Germinal center (tissue), 1 donor: ENCODE data around the gene STX12.
A peak's percentile ranks its signal among the peaks of the same experiment; 100 is the strongest.
"Not testable (repeated sequence)": the region's sequence is repeated elsewhere in the genome, so short reads cannot be mapped to it uniquely, and the experiment has no call there.

Experiments
- DNase-seq: peaks from one replicate; pipeline ENCODE4 v3.0.0; 2012; ENCODE audit warnings: mixed read lengths, low spot score

STX12 gene

DNA sequence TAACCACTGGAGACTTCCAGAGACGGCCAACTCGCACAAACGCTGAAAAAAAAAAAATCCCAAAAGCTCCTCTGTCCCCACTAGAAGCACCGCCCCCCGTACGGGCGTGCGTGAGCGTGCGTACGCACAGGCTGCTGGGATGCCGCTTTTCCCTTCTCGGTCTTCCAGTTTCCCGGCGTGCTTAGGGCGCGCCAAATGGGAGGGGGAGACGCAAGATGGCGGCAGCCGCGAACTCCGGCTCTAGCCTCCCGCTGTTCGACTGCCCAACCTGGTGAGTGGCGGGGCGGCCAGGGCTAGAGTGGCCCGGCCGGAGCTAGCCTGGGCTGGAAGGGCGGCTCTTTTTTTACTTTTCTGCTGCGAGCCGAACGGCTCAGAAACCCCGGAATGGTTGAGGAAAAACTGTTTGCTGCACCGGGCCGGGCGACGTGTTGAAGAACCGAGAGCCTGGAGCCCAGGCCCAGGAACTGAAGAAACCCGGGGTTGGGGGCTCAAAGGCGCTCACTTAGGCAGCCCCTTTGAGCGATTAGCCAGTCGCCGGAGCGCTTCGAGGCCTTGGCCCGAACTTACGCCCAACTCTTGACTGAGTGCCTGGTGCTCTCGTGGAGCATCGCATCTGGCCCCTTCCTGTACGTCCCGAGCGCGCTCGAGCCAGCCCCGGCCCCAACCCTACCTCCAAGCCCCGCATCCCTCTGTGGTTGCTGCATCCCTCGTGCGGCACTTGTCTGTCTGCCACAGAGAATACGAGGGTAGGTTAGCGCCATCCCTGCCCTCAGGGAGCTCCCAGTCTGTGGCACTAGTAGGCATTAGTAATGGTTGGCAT, 57.8 kb downstream of the STX12 start, which contains the start of gene PPP1R8:
PPP1R8 (plus strand) TSS at position 162 of the 820 bp plus-strand sequence; CDS start at position 216, 54 bp downstream.
- DNase-seq = peak; percentile 84

DNA sequence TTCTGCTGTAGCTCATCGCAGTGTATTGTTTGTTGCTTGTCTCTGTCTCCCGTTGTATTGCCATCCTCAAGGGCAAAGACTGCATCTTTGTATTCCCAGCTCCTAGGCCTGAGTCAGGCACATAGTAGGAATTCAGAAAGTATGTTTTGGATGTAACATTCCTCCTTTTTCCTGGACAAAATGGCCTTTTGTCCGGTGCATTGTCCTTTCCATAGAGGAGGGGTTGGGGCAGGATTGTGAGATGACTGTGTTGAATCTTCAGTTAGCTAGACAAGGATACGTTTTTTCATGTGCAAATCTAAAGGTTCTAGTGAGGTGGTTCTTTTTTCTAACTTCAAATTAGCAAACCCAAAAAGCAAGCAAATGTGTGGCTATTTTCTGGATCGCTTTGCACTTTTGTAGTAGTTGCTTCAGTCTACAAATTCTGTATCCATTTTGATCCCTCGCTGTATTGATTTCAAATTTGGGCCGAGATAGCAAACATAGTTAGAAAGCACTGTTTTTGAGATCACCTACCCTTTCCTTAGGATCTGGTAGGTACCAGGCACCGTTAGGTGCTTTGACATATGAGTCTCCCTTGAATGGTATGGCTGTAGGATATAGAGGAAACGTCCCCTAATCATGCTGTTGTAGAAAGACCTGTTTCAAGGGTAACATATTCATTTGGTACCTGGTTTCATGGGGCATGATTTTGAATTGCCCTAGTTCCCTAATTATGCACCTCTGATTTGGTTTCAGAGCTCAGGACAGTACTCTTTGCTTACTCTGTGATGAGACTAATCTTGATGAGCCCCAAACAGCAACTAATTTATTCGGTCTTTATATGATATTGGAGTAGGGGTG, 58.8 kb downstream of the STX12 start:
- DNase-seq = no peak

DNA sequence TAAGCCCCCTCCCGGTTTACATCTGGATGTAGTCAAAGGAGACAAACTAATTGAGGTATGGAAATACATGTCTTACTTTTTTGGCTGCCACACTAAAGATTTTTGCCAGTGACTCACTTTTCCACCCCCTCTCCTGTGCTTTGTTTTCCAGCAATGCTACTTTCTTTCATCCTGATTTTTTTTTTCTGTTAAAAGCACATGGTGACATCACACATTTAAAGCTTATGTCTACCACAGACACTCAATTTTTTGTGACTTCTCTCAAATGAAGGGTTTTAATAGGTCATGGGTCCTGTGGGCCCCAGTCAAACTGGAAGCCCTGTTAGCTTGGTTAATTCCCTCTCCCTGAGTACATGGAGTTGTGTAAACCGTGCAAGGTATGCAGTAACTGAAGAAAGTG, 59.7 kb downstream of the STX12 start:
- DNase-seq = no peak

DNA sequence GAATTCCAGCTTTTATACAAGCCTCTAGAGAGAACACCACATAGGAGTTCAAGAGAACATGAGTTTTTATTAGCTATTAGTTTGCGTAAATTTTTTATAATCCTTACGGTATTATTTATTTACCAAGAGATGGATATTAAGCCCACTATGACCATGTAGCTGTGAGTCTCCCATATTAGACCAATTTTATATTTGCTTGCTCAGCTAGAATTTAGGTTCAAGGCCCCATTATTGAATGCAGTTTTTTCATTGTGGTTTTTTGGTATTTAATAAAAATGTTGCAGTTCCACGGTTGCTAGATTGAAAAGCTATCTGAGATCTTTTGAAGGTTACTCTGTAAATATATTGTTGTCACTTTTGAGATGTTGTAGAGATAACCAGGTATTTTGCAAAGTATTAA, 60.5 kb downstream of the STX12 start:
- no peak for DNase-seq

DNA sequence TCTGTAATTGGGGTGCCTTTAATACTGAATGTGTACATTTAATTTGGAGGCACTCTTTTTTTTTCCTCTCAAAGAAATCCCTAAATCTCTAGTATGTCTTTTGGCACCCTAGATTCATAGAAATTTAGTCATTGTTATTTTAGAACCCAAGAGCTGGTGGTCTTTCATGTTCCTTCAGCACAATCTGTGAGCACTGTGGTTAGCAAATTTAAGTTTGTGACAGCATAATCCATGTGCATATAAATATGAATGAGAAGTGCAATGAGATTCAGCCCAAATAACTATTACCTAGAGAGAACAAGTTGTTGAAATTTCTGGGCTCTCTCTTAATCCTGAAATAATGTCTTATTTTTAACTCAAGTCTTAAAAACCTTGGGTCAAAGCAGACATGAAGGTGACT, 62.0 kb downstream of the STX12 start:
- DNase-seq = no peak

DNA sequence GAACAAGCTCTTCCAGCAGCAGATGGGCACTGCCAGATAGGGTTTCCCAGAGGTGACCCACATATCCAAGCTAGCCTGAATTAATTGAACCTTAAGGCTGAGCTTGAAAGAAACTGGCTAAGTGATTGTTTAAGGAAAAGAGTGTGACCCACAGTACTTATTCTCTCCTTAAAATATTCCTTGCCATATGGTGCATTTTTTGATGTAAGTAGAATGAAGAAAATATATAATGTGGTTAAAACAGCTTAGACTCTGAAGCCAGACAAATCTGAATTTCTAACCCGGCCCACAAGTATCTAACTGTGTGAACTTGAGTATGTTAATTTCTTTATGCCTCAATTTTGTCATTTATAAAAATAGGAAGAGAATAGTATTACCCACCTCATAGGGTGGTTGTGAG, 62.5 kb downstream of the STX12 start:
- DNase-seq = no peak

DNA sequence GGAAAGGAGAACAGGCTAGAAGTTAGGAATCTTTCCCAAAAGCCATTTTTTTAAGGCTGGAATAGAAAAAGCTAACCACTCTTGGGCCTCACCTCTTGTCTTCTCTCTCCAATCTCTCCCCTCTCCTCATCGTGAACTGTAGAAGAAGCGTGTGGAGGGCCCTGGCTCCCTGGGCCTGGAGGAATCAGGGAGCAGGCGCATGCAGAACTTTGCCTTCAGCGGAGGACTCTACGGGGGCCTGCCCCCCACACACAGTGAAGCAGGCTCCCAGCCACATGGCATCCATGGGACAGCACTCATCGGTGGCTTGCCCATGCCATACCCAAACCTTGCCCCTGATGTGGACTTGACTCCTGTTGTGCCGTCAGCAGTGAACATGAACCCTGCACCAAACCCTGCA, 76.9 kb downstream of the STX12 start:
- no peak for DNase-seq

DNA sequence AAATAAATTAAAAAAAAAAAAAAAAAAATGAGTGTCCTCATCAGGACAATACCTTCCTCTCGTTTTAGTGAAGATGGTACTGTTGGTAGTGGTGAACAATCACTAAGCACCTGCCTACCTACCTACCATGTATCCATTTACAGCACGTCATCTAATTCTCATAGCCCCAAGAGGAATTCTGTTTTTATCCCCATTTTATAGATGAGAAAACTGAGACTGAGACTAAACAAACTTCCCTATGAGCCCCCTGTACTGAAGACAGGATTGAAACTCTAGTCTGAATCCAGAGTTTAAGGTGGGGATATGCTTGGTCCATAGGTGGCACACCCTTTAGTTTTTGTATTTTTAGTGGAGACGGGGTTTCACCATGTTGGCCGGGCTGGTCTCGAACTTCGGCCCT, 82.1 kb downstream of the STX12 start:
- DNase-seq = no peak

DNA sequence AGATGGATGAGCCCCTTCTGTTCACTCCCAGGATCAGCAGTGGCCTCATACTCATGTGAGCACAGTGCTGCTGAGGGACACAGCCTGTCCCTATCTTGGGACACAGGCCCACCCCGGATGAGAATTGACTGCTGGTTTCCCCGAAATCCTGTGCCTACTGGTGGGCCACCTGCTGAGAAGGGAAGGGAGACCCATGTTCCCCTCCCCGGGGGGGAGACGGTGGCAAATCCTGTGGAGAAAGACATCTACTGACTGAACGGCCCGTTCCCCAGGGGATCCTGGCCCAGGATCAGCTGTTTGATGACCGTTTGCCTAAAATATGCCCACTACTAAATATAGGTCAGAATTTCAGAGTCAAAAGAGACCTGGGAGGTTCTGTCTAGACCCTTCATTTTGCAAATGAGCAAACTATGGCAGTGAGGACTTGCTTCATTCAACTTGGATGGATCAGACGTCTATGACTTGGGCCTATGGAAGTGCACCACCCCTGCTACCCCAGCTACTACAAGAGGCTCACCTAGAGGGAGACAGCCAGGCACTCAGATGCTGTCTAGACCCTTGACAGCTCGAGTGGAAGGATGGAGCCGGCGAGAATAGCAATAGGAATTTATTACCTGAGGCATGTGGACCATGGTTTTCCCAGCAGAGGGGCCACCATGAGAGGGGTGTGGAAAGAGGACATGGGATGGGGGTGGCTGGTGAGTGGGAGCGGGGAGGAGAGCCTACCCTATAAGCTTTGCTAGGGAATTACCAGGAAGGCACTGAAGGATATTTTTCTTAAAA, 83.7 kb downstream of the STX12 start:
- DNase-seq = no peak

DNA sequence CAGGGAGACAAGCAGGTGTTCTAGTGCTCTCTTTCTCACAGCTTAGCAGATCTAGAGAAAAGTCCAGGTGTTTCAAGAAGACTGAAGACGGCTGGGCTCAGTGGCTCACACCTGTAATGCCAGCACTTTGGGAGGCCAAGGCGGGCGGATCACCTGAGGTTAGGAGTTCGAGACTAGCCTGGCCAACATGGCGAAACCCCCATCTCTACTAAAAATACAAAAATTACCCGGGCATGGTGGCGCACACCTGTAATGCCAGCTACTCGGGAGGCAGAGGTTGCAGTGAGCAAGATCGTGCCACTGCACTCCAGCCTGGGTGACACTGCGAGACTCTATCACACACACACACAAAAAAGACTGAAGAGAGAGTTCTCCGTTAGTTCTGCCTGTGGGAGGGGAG, 84.5 kb downstream of the STX12 start:
- not testable (repeated sequence) for DNase-seq

DNA sequence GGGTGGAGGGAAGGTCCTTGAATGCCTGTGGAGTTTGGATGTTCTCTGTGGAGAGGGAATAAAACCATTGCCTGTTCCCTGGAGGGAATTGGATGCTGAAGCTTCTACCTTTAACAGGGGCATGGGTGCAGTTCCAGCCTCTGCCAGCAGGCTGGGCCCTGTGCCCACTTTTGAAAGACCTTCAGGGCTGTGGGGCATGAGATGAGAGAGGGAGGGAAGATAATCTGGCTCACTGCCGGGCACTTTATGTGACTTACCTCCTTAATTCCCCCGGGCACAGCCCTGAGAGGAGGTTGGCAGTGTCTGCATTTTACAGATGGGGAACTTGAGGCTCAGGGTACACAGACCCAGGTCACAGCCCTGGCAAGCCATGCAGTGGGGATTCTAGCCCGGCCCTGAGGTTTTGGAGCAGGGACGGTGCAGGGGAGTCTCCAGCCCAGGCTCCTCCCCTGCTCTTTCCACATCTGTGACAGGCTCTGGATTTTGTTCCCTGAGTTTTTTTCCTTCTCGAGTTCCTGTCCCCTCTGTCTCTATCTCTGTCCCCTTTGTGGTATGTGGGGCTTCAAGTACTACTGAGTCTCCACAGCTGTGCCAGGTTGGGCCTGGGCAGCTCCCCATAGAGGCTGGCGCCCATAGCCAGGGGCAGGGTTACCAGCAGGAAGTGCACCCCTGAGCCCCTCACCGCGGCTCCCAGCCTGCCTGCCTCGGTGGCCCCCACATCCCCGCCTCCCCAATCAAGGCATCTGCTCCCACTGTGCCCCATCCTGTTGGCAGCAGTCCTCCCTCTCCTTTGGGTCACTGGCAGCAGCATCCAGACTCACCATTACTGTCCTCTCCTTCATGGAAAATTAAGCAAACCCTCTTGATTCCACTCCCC, 85.3 kb downstream of the STX12 start:
- DNase-seq = peak; percentile 80

DNA sequence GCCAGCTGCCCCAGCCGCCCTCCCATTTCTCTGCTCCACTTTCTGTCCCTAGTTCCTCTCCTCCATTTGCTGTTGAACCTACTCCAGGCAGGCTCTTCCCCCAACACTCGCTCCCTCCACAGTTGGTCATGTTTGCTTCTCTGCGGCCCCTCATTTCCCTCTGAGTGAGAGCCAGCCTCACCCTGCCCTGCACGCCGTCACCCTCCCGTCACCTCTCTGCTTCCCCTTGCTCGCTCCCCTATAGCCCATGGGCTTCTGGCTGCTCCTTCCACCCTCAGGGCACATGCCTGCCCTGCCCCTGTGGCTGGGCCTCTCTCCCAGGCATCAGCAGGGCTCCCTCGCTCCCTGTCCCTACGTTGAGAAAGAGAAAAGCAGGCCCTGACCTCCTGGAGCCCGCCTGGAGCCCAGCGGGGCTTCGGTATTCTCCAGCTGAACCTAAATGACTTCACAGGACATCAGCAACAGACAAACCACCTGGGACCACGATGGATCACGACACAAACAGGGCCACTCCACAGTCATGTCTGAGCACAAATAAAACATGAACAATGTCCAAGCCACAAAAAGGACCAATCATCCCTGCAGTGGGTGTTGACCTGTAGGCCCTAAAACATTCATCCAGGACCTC, 86.0 kb downstream of the STX12 start:
- no peak for DNase-seq

DNA sequence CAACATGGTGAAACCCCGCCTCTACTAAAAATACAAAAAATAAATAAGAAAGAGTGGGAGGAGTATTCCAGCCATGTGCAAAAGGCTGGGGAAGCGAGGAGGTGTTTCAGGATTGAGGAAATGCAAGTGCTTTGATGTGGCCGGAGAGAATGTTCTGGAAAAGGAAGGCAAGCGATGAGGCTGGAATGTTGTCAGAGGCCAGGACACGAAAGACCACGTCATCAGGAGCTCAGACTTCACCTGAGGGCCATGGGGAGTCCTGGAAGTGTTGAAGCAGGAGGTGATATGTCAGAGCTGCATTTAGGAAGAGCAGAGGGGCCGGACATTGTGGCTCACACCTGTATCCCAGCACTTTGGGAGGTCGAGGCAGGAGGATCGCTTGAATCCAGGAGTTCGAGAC, 88.4 kb downstream of the STX12 start:
- DNase-seq = no peak

DNA sequence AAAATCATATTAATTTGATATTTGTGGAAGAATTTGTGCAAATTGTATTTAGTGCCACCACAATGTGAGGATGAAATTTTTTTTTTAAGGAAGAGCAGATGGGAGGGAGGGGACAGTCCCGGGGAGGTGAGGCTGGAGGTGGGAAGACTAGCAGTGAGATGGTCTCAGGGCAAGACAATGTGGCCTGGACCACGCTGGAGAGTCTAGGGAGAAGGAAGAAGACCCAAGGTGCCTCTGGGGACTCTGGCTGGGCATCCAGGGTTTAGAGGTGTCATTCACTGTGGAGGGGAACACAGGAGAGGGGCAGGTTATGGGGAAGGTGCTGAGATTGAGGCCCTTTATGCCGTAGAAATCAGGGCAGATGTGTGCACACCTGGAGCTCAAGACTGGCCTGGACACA, 89.0 kb downstream of the STX12 start:
- DNase-seq = no peak

DNA sequence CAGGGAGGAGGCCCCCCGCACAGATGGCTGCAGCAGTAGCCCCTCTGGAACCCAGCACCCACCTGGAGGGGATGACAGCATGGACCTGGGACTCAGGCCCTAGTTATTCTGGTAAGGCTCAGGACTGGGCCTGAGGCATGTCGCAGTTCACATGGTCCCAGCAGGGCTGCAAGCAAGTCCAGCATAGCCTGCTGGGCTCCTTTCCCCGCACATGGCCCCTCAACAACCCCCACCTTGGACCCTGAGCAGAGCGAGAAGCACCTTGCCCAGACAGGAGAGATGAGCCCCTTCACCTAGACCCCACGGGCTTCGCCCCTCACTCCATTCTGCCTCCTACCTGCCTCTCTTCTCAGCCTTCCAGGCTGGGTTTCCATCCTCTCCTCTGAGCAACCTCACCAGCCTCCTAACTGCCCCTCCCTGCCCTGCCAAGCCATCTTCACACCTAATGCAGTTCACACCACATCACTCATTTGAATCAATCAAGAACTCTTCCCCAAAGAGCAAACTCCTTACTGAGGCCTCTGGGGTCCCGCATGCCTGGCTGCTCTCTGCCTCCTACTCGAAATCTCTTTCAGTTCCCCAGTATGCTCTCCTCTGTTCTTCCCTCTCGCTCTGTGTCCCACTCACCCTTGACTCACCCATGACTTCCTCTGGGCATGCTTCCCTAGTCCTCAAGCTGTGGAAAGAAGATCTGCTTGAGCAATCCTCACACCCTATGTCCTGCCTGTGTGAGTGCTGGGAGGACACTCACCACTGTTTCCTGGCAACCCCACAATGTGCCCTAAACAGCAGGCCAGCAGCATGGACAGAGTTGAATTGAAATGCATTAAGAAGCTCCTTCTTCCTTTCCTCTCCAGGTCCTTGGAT, 89.9 kb downstream of the STX12 start:
- peak; percentile 59 for DNase-seq

DNA sequence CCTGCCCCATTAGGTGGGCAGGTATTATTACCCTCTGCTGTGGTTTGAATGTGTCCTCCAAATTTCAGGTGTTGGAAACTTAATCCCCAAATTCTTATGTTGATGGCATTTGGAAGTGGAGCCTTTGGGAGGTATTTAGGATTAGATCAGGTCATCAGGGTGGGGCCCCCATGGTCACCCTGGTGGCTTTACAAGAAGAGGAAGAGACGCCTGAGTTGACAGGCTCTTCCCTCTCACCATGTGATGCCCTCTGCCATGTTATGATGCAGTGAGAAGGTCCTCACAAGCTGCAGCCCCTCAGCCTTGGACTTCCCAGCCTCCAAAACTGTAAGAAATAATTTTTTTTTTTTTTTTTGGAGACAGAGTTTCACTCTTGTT, 90.5 kb downstream of the STX12 start:
- DNase-seq = no peak

DNA sequence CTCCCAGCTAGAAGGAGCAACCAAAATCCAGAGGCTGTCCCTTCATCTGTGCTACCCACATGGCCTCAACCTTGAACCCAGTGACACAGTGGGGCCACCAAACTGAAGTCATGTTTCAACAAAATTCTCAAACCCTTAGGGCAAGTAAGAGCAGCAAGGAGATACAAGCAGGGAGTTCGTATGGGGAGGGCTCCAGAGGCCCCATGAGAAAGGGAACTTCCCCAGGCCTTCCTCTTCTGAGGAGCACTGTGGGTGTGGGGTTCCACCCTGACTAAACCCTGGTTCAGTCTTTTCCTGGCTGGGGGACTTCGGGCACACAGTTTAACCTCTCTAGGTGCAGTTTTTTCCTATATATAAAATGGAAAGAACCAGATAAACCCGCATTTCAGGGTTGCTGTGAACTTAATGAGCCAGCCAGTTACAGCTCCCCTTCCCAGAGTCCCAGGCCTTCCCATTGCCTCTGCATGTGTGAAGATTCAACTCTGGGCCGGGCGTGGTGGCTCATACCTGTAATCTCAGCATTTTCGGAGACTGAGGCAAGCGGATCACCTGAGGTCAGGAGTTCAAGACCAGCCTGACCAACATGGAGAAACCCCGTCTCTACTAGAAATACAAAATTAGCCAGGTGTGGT, 91.4 kb downstream of the STX12 start:
- peak; percentile 31 for DNase-seq

DNA sequence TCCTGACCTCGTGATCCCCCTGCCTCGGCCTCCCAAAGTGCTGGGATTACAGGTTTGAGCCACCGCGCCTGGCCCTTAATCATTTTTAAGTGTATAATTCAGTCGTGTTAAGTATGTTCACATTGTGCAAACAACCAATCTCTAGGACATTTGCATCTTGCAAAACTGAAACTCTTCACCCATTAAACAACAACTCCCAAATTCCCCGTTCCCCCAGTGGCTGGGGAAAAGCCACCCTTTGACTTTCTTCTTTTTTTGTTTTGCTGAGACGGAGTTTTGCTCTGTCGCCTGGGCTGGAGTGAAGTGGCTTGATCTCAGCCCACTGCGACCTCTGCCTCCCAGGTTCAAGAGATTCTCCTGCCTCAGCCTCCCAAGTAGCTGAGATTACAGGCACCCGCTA, 92.8 kb downstream of the STX12 start:
- no peak for DNase-seq

DNA sequence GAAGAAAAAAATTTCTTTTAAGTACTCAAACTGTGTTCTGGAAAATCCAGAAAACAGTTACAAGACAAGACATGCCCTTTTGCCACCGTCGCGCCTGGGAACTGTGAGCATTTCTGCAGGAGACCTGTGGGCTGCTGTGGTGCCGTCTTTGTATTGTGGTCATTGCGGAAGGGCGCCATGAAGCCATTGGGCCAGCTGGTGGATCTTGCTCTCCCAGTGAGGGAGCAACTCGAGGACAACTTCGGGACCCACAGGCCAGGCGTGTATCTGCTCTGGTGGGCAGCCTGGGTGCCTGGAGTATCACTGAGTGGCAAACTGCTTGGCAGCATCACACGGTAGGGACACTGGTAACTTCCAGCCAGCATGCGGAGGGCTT, 95.5 kb downstream of the STX12 start:
- no peak for DNase-seq
